ENCODE results near the gene CDK11B. TPM values are rescaled to one million over a fixed set of nuclear protein-coding genes. Genes with fewer than 3 reads are reported as not detected.

The CDK11B gene
- total RNA-seq, 1 donor from 2014 or later: 29.7 TPM

DNA sequence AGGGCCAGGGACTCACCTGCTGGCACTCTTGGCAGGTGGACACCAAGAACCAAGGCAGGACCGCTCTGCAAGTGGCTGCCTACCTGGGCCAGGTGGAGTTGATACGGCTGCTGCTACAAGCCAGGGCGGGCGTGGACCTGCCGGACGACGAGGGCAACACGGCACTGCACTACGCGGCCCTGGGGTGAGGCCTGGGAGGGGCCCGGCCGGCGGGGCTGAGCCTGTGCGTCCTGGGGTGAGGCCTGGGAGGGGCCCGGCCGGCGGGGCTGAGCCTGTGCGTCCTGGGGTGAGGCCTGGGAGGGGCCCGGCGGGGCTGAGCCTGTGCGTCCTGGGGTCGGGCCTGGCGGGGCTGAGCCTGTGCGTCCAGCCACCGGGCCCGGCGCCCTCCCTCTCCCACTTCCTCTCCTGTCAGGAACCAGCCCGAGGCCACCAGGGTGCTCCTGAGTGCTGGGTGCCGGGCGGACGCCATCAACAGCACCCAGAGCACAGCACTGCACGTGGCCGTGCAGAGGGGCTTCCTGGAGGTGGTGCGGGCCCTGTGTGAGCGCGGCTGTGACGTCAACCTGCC is 31.5 kb downstream of the CDK11B start:
- no peak overlapping the region for H3K4me3 Mint-ChIP-seq (ENCODE audit: unreplicated experiment)
- H3K9me3 Mint-ChIP-seq (ENCODE audit: unreplicated experiment): no peaks in the 10 kb centered on the region
- no peak overlapping the region for H3K27ac Mint-ChIP-seq (ENCODE audit: unreplicated experiment)
- TF ChIP-seq, protein P1, sequence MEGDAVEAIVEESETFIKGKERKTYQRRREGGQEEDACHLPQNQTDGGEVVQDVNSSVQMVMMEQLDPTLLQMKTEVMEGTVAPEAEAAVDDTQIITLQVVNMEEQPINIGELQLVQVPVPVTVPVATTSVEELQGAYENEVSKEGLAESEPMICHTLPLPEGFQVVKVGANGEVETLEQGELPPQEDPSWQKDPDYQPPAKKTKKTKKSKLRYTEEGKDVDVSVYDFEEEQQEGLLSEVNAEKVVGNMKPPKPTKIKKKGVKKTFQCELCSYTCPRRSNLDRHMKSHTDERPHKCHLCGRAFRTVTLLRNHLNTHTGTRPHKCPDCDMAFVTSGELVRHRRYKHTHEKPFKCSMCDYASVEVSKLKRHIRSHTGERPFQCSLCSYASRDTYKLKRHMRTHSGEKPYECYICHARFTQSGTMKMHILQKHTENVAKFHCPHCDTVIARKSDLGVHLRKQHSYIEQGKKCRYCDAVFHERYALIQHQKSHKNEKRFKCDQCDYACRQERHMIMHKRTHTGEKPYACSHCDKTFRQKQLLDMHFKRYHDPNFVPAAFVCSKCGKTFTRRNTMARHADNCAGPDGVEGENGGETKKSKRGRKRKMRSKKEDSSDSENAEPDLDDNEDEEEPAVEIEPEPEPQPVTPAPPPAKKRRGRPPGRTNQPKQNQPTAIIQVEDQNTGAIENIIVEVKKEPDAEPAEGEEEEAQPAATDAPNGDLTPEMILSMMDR (IDR thresholded peaks at IDR 0.05): no peak
- H3K36me3 Mint-ChIP-seq (ENCODE audit: unreplicated experiment): no peaks in the 10 kb centered on the region
- H3K4me1 Mint-ChIP-seq (ENCODE audit: unreplicated experiment): peaks cover 2% of the 10 kb centered on the region
- H3K27me3 Mint-ChIP-seq (ENCODE audit: unreplicated experiment): no peaks in the 10 kb centered on the region
- DNase-seq (ENCODE audit: extremely low spot score, unreplicated experiment): no peak

DNA sequence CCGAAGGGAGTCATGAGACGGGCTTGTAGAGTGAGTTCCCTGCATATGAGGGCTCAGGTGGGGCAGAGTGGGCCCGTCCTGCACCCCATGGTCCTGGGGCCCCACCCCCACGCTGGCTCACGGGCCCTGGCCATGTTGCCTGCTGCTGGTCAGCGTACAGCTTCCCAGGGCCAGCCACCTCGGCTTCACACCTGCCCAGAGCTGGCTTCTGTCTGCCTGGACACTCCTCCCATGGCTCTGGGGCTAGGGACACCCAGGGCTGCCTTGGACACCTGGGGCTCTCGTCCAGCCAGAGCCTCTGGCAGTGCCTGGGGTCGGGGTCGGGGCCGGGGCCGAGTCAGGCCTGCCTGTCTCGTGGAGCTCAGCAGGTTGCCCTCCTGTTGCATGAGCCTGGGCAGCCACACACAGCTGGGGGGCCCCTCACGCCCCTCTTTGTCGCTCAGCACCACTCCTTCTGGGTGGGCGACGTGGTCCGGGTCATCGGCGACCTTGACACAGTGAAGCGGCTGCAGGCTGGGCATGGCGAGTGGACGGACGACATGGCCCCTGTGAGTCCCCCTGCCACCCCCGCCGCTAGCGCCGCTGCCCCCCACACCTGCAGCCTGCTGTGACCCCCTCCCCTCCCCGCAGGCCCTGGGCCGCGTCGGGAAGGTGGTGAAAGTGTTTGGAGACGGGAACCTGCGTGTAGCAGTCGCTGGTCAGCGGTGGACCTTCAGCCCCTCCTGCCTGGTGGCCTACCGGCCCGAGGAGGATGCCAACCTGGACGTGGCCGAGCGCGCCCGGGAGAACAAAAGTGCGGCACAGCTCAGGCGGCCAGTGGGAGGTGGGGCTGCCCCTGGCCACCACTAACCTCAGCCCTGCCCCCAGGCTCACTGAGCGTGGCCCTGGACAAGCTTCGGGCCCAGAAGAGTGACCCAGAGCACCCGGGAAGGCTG is 32.3 kb downstream of the CDK11B start:
- Mint-ChIP-seq H3K27me3 (ENCODE audit: unreplicated experiment) (no peaks in the 10 kb centered on the region), H3K36me3 (ENCODE audit: unreplicated experiment) (no peaks in the 10 kb centered on the region), H3K27ac (ENCODE audit: unreplicated experiment) (no peak overlapping the region), H3K4me3 (ENCODE audit: unreplicated experiment) (no peak overlapping the region), H3K4me1 (ENCODE audit: unreplicated experiment) (peaks cover under 1% of the 10 kb centered on the region), H3K9me3 (ENCODE audit: unreplicated experiment) (no peaks in the 10 kb centered on the region)
- TF ChIP-seq, protein P1 (IDR thresholded peaks at IDR 0.05): no peak
- no peak for DNase-seq (ENCODE audit: extremely low spot score, unreplicated experiment)

DNA sequence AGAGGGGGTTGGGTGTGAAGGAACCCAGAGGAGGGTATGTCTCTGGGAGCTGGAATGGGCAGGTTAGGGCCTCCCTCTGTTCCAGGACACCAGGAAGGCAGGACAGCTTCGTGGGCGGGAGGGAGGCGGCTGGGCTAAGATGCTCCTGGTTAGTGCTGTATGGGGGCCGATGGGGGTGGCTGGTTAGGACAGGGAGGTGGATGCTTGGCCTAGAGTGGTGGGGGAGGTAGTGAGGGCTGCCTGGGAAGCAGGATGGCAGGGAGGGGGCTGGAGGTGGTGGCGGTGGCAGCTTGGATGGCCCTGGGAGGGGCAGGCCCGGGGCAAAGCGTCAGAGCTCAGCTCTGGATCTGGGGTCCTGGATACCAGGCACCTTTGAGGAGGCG is 33.0 kb downstream of the CDK11B start:
- no peaks in the 10 kb centered on the region for H3K9me3 Mint-ChIP-seq (ENCODE audit: unreplicated experiment)
- no peak overlapping the region for H3K27ac Mint-ChIP-seq (ENCODE audit: unreplicated experiment)
- no peaks in the 10 kb centered on the region for H3K36me3 Mint-ChIP-seq (ENCODE audit: unreplicated experiment)
- no peak overlapping the region for H3K4me3 Mint-ChIP-seq (ENCODE audit: unreplicated experiment)
- DNase-seq (ENCODE audit: extremely low spot score, unreplicated experiment): no peak
- H3K4me1 Mint-ChIP-seq (ENCODE audit: unreplicated experiment): no peaks in the 10 kb centered on the region
- H3K27me3 Mint-ChIP-seq (ENCODE audit: unreplicated experiment): no peaks in the 10 kb centered on the region
- TF ChIP-seq, protein P1 (IDR thresholded peaks at IDR 0.05): no peak

DNA sequence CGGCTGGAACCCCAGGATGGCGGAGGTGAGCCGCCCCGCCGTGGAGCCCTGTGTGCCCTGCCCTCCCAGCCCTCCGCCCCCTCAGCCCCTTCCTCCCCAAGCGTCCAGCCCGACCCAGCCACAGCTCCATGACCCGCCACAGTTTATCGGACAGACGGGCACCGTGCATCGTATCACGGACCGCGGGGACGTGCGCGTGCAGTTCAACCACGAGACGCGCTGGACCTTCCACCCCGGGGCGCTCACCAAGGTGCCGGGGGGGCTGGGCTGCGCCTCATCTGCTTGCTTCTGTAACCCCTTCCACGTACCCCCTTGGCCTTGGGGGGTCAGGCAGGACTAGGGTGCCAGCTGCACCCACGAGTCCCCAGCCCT is 33.4 kb downstream of the CDK11B start:
- H3K4me1 Mint-ChIP-seq (ENCODE audit: unreplicated experiment): no peaks in the 10 kb centered on the region
- TF ChIP-seq, protein P1 (IDR thresholded peaks at IDR 0.05): no peak
- no peak overlapping the region for H3K4me3 Mint-ChIP-seq (ENCODE audit: unreplicated experiment)
- no peak for DNase-seq (ENCODE audit: extremely low spot score, unreplicated experiment)
- H3K27me3 Mint-ChIP-seq (ENCODE audit: unreplicated experiment): no peaks in the 10 kb centered on the region
- no peaks in the 10 kb centered on the region for H3K36me3 Mint-ChIP-seq (ENCODE audit: unreplicated experiment)
- H3K27ac Mint-ChIP-seq (ENCODE audit: unreplicated experiment): no peak overlapping the region
- no peaks in the 10 kb centered on the region for H3K9me3 Mint-ChIP-seq (ENCODE audit: unreplicated experiment)

All from osteocyte (in vitro differentiated cells).